ENCODE results near the gene ASB2.

The ASB2 gene

GRCh38 chr14:93973607-93974006 is 2.8 kb downstream of the ASB2 start:
- H3K4me3 ChIP-seq (ENCODE audit: low read depth, low read length) = no peak overlapping the region
- in situ Hi-C loops (cut with HindIII; ENCODE audit: low pct_ligation_motif_present, low sequenced_read_pairs) = no loop called here
- no peak overlapping the region for H3K27ac ChIP-seq
- TF ChIP-seq CTCF (IDR thresholded peaks at IDR 0.05; ENCODE audit: low read depth, low read length, missing control alignments) = no peak
- peaks cover 9% of the 10 kb centered on the region for H3K27me3 ChIP-seq (replicated peaks)
- H3K36me3 ChIP-seq (replicated peaks) = no peaks in the 10 kb centered on the region
- DNase-seq = no peak

GRCh38 chr14:93972618-93973205 is 3.7 kb downstream of the ASB2 start:
- Histone ChIP-seq H3K4me3 (ENCODE audit: low read depth, low read length) (no peak overlapping the region), H3K27me3 (replicated peaks) (peaks cover 9% of the 10 kb centered on the region), H3K36me3 (replicated peaks) (no peaks in the 10 kb centered on the region), H3K27ac (no peak overlapping the region)
- TF ChIP-seq CTCF (IDR thresholded peaks at IDR 0.05; ENCODE audit: low read depth, low read length, missing control alignments) = no peak
- DNase-seq = no peak
- in situ Hi-C loops (cut with HindIII; ENCODE audit: low pct_ligation_motif_present, low sequenced_read_pairs) = no loop called here

GRCh38 chr14:93971635-93972027 is 4.7 kb downstream of the ASB2 start:
- Histone ChIP-seq H3K27ac (no peak overlapping the region), H3K36me3 (replicated peaks) (no peaks in the 10 kb centered on the region), H3K4me3 (ENCODE audit: low read depth, low read length) (no peak overlapping the region), H3K27me3 (replicated peaks) (peaks cover 5% of the 10 kb centered on the region)
- no peak for DNase-seq
- TF ChIP-seq CTCF (IDR thresholded peaks at IDR 0.05; ENCODE audit: low read depth, low read length, missing control alignments) = no peak
- in situ Hi-C loops (cut with HindIII; ENCODE audit: low pct_ligation_motif_present, low sequenced_read_pairs) = no loop called here

GRCh38 chr14:93970965-93971634 is 5.3 kb downstream of the ASB2 start:
- H3K27ac ChIP-seq = no peak overlapping the region
- H3K27me3 ChIP-seq (replicated peaks) = peaks cover 5% of the 10 kb centered on the region
- no peak overlapping the region for H3K4me3 ChIP-seq (ENCODE audit: low read depth, low read length)
- no peaks in the 10 kb centered on the region for H3K36me3 ChIP-seq (replicated peaks)
- in situ Hi-C loops (cut with HindIII; ENCODE audit: low pct_ligation_motif_present, low sequenced_read_pairs) = no loop called here
- TF ChIP-seq CTCF (IDR thresholded peaks at IDR 0.05; ENCODE audit: low read depth, low read length, missing control alignments) = no peak
- DNase-seq = no peak

- in situ Hi-C loops (cut with HindIII; ENCODE audit: low pct_ligation_motif_present, low sequenced_read_pairs) = no loop called here
- no peak for DNase-seq
- H3K27me3 ChIP-seq (replicated peaks) = peaks cover 5% of the 10 kb centered on the region
- H3K27ac ChIP-seq = no peak overlapping the region
- no peak overlapping the region for H3K4me3 ChIP-seq (ENCODE audit: low read depth, low read length)
- TF ChIP-seq CTCF (IDR thresholded peaks at IDR 0.05; ENCODE audit: low read depth, low read length, missing control alignments) = peak; percentile 61
- H3K36me3 ChIP-seq (replicated peaks) = no peaks in the 10 kb centered on the region
These were observed 5.8 kb downstream of the ASB2 start for GRCh38 chr14:93970585-93970964.
